GM12878 (cell line): ENCODE data around the gene DUSP14. TPM values are rescaled to one million over a fixed set of nuclear protein-coding genes. Genes with fewer than 3 reads are reported as not detected.

Experiments used
- KAT2A ChIP-seq: conservative IDR thresholded peaks from 2 replicates; pipeline ENCODE4 v1.6.1; 2011; ENCODE audit warnings: low read depth, low read length; ENCODE audit not compliant: control insufficient read depth
- PKNOX1 ChIP-seq: fragments of 450-650 bp; IDR thresholded peaks from 2 replicates; pipeline ENCODE4 v1.6.1; 2016; ENCODE audit warnings: mild to moderate bottlenecking
- REST ChIP-seq: IDR thresholded peaks from 2 replicates; pipeline ENCODE4 v1.6.1; 2012; ENCODE audit warnings: mild to moderate bottlenecking, low read depth, low read length
- SMAD1 ChIP-seq: fragments of 450-650 bp; IDR thresholded peaks from 2 replicates; pipeline ENCODE4 v1.6.1; 2018; ENCODE audit warnings: mild to moderate bottlenecking, low read depth; ENCODE audit not compliant: partially characterized antibody
- USF1 ChIP-seq: IDR thresholded peaks from 2 replicates; pipeline ENCODE4 v1.6.1; 2011; ENCODE audit warnings: borderline replicate concordance, low read depth, mild to moderate bottlenecking, moderate library complexity, mixed read lengths, low read length; ENCODE audit not compliant: insufficient read depth; ENCODE audit errors: extremely low read length
- polyA plus RNA-seq, 11 experiments: library from polyadenylated mRNA; depleted of rRNA in 4 of 11; unstranded in 6 of 11; stranded (reverse) in 5 of 11; fragments of >200 nt; fragmentation: Nextera tagmentation in 4 of 11; fragmentation: Illumina TruSeq in 1 of 11; extraction: Ambion mirVana in 4 of 11; extraction: Trizol in 1 of 11; gene quantifications; 1 replicate in 1 of 11; 2 replicates in 10 of 11; pipeline versions ENCODE4 v1.2.1 to v1.2.3, GENCODE V29; 2011 to 2016; ENCODE audit warnings: inconsistent platforms in 2 of 11, missing spikeins in 2 of 11, low read depth in 1 of 11
- total RNA-seq, 4 experiments: library from RNA; depleted of rRNA in 3 of 4; stranded (reverse); fragments of >200 nt in 3 of 4; fragmentation: Illumina TruSeq in 1 of 4; extraction: Trizol in 1 of 4; gene quantifications; 2 replicates each; pipeline versions ENCODE4 v1.2.1 to v1.2.3, GENCODE V29; 2013 to 2021
- TF ChIP-seq, protein P1 (sequence below): fragments of 450-650 bp; IDR thresholded peaks from 2 replicates; pipeline ENCODE4 v1.6.1; 2016; ENCODE audit warnings: mild to moderate bottlenecking, moderate library complexity, borderline replicate concordance
- TF ChIP-seq, protein P2 (sequence below): fragments of 450-650 bp; conservative IDR thresholded peaks from 2 replicates; pipeline ENCODE4 v1.6.1; 2017; ENCODE audit warnings: mild to moderate bottlenecking, moderate library complexity

Gene DUSP14
- total and polyA plus RNA-seq, 10 of the 15 experiments (the other 5 are each of a cell fraction or from before 2014, with no cell fraction given): 14.5 to 36.5 (median 24.4) TPM

GRCh38 chr17:37503148-37503547 is 13.5 kb downstream of the DUSP14 start (continued):
- TF ChIP-seq, protein P1, sequence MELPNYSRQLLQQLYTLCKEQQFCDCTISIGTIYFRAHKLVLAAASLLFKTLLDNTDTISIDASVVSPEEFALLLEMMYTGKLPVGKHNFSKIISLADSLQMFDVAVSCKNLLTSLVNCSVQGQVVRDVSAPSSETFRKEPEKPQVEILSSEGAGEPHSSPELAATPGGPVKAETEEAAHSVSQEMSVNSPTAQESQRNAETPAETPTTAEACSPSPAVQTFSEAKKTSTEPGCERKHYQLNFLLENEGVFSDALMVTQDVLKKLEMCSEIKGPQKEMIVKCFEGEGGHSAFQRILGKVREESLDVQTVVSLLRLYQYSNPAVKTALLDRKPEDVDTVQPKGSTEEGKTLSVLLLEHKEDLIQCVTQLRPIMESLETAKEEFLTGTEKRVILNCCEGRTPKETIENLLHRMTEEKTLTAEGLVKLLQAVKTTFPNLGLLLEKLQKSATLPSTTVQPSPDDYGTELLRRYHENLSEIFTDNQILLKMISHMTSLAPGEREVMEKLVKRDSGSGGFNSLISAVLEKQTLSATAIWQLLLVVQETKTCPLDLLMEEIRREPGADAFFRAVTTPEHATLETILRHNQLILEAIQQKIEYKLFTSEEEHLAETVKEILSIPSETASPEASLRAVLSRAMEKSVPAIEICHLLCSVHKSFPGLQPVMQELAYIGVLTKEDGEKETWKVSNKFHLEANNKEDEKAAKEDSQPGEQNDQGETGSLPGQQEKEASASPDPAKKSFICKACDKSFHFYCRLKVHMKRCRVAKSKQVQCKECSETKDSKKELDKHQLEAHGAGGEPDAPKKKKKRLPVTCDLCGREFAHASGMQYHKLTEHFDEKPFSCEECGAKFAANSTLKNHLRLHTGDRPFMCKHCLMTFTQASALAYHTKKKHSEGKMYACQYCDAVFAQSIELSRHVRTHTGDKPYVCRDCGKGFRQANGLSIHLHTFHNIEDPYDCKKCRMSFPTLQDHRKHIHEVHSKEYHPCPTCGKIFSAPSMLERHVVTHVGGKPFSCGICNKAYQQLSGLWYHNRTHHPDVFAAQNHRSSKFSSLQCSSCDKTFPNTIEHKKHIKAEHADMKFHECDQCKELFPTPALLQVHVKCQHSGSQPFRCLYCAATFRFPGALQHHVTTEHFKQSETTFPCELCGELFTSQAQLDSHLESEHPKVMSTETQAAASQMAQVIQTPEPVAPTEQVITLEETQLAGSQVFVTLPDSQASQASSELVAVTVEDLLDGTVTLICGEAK: no peak
- TF ChIP-seq PKNOX1 (no peak), REST (no peak), KAT2A (no peak), USF1 (no peak), SMAD1 (no peak)
- TF ChIP-seq, protein P2, sequence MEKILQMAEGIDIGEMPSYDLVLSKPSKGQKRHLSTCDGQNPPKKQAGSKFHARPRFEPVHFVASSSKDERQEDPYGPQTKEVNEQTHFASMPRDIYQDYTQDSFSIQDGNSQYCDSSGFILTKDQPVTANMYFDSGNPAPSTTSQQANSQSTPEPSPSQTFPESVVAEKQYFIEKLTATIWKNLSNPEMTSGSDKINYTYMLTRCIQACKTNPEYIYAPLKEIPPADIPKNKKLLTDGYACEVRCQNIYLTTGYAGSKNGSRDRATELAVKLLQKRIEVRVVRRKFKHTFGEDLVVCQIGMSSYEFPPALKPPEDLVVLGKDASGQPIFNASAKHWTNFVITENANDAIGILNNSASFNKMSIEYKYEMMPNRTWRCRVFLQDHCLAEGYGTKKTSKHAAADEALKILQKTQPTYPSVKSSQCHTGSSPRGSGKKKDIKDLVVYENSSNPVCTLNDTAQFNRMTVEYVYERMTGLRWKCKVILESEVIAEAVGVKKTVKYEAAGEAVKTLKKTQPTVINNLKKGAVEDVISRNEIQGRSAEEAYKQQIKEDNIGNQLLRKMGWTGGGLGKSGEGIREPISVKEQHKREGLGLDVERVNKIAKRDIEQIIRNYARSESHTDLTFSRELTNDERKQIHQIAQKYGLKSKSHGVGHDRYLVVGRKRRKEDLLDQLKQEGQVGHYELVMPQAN: no peak
